HT-29 (cell line): ENCODE measurements around the gene GGT1. TPM values are rescaled to one million over a fixed set of nuclear protein-coding genes. Genes with fewer than 3 reads are reported as not detected.
"Not testable (repeated sequence)": the region's sequence is repeated elsewhere in the genome, so short reads cannot be mapped to it uniquely, and the experiment has no call there.

Experiments used
- DNase-seq: peaks from one replicate; pipeline ENCODE4 v3.0.0-alpha.2; 2015; ENCODE audit warnings: low spot score
- total RNA-seq: library from RNA; depleted of rRNA; stranded (reverse); fragments of >200 nt; shearing (Covaris generic); gene quantifications from 2 replicates; pipeline ENCODE4 v1.2.3, GENCODE V29; 2014; rRNA removed

Gene GGT1
- total RNA-seq, 1 experiment from 2014 or later: 27.1 TPM

DNA sequence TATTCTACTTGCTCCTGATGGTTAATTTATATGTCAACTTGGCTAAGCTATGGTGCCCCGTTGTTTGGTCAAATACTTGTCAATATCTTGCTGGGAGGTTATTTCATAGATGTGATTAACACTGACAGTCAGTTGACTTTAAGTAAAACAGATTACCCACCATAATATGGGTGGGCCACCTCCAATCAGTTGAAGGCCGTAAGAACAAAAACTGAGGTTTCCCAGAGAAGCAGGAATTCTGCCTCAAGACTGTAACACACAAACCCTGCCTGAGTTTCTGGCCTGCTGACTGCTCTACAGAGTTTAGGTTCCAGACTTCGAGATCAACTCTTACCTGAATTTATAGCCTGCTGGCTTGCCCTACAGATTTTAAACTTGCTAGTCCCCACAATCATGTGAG is 33.5 kb downstream of the GGT1 start:
- not testable (repeated sequence) for DNase-seq

GRCh38 chr22:24642307-24642706 is 39.3 kb downstream of the GGT1 start:
- DNase-seq: not testable (repeated sequence)

DNA sequence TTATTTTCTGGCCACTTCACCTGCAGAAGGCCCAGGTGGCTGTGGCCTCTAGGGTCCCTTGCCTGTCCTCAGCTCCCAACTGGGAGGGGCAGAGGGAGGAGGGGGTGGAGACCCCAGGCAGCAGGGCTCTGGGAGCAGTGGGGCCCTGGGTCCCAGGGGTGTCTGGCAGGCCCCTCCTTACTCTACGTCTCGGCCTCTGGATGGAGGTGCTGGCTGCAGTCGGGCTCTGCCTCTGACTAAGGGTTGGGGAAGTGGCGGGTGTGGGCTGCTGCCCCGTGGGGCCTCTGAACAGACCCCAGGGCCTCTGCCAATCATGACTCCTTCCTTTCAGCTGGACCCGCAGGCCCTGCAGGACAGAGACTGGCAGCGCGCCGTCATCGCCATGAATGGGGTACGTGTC is 41.4 kb downstream of the GGT1 start:
- DNase-seq: not testable (repeated sequence)

GRCh38 chr22:24645408-24646399 is 42.7 kb downstream of the GGT1 start:
- DNase-seq: not testable (repeated sequence)

DNA sequence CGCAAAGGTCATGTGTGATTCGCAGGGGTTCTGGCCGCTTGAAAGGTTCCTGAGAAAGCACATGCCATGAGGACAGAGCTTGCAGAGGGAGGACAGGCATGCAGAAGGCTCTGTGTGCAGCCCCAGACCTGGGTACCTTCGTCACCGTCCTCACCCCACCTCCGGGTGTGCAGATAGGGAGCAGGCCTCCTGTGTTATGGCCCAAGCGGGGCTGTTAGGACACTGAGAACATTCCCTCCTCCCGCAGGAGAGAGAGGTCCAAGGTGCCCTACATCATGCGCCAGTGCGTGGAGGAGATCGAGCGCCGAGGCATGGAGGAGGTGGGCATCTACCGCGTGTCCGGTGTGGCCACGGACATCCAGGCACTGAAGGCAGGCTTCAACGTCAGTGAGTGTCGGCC is 43.8 kb downstream of the GGT1 start:
- not testable (repeated sequence) for DNase-seq

- DNase-seq: not testable (repeated sequence)
These were observed 46.4 kb downstream of the GGT1 start for GRCh38 chr22:24649371-24649770.

DNA sequence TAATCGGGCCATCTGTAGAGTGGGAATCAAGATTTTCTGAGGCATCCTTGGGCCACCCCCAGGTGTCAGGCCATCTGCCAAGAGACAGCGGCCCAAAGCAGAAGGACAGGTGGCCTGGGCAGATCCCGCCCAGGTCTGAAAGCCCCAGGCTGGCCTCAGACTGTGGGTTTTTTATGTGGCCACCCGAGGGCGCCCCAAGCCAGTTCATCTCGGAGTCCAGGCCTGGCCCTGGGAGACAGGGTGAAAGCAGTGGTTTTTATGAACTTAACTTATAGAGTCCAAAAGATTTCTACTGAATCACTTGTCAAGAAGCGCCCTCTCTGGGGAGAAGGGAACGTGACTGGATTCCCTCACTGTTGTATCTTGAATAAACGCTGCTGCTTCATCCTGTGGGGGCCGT is 47.9 kb downstream of the GGT1 start:
- DNase-seq: not testable (repeated sequence)

- DNase-seq: not testable (repeated sequence)
These were observed 62.4 kb downstream of the GGT1 start for GRCh38 chr22:24665395-24665794.

GRCh38 chr22:24667904-24668303 is 64.9 kb downstream of the GGT1 start:
- not testable (repeated sequence) for DNase-seq

- DNase-seq: not testable (repeated sequence)
These were observed 69.5 kb downstream of the GGT1 start for GRCh38 chr22:24672532-24672931.

Other genes with a start within 250 kb of the GGT1 start
- 0.36 and 0.44 TPM in 2 replicates for gene ADORA2A, start 175.6 kb upstream of the GGT1 start, total RNA-seq
- gene UPB1, start 107.9 kb upstream of the GGT1 start, total RNA-seq: not detected in 2 replicates
- 178 and 179 TPM in 2 replicates for gene GUCD1, start 48.1 kb upstream of the GGT1 start, total RNA-seq
- gene SNRPD3, start 47.2 kb upstream of the GGT1 start, total RNA-seq: 170 and 171 TPM in 2 replicates
- 11.7 and 13.5 TPM in 2 replicates for gene LRRC75B, start 10.1 kb upstream of the GGT1 start, total RNA-seq
- gene PIWIL3, start 171.5 kb downstream of the GGT1 start, total RNA-seq: not detected in 2 replicates
- gene SGSM1, start 203.0 kb downstream of the GGT1 start, total RNA-seq: 0.13 and 0.23 TPM in 2 replicates